Upper lobe of left lung (tissue), 4 donors: ENCODE results near the gene AADACL4.

Experiments used
- POLR2A ChIP-seq, 4 donors: fragments of 450-650 bp; IDR thresholded peaks; one replicate each; pipeline ENCODE4 v1.5.1; 2016 to 2017; ENCODE audit warnings: antibody characterized with exemption in 4 of 4, mild to moderate bottlenecking in 2 of 4
- POLR2AphosphoS5 ChIP-seq, 2 donors: sonication (generic); formaldehyde crosslinking; IDR thresholded peaks; one replicate each; pipeline ENCODE4 v1.5.1; 2017; ENCODE audit warnings: antibody characterized with exemption in 2 of 2
- TF ChIP-seq, protein P1 (sequence below), 6 experiments: fragments of 450-650 bp in 4 of 6; fragments of 200-600 bp in 2 of 6; sonication (generic) in 2 of 6; IDR thresholded peaks; one replicate each; pipeline ENCODE4 v1.5.1; 2016 to 2019; ENCODE audit warnings: antibody characterized with exemption in 6 of 6

DNA sequence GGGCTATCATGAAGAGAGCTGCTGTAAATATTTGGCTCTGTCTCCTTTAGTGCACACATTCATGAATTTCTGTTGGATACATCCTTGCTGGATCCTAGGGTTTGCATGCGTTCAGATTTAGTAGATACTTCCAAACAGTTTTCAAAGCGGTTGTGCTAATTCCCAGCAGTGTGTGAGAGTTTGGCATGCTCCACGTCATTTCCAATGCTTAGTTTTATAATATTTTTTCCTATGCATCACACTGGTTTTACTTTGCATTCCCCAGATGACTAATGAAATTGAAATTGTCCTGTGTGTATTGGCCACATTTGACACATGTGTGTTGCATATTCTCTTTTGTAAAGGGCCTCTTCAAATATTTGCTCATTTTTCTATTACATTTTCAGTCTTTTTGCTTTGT lies 53.5 kb downstream of the AADACL4 start:
- TF ChIP-seq, protein P1, sequence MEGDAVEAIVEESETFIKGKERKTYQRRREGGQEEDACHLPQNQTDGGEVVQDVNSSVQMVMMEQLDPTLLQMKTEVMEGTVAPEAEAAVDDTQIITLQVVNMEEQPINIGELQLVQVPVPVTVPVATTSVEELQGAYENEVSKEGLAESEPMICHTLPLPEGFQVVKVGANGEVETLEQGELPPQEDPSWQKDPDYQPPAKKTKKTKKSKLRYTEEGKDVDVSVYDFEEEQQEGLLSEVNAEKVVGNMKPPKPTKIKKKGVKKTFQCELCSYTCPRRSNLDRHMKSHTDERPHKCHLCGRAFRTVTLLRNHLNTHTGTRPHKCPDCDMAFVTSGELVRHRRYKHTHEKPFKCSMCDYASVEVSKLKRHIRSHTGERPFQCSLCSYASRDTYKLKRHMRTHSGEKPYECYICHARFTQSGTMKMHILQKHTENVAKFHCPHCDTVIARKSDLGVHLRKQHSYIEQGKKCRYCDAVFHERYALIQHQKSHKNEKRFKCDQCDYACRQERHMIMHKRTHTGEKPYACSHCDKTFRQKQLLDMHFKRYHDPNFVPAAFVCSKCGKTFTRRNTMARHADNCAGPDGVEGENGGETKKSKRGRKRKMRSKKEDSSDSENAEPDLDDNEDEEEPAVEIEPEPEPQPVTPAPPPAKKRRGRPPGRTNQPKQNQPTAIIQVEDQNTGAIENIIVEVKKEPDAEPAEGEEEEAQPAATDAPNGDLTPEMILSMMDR (IDR thresholded peaks at IDR 0.05), result no peak
- TF ChIP-seq POLR2A (IDR thresholded peaks at IDR 0.05) (no peak), POLR2AphosphoS5 (IDR thresholded peaks at IDR 0.05) (no peak)
